GM12875 (cell line): Measurements from ENCODE around the gene SNAI1.
"Not testable (repeated sequence)": the region's sequence is repeated elsewhere in the genome, so short reads cannot be mapped to it uniquely, and the experiment has no call there.

ENCODE experiments used
- H3K4me3 ChIP-seq: one replicate; pipeline ENCODE4 v1.5.1; 2011; ENCODE audit warnings: low read depth, low read length, control low read depth
- CTCF ChIP-seq: IDR thresholded peaks from 2 replicates; pipeline ENCODE4 v1.5.1; 2011; ENCODE audit warnings: low read depth, mild to moderate bottlenecking, control low read depth, inconsistent platforms, low read length, moderate library complexity, borderline replicate concordance; ENCODE audit not compliant: insufficient read depth

Gene SNAI1

GRCh38 chr20:49987868-49988690 lies 5.3 kb downstream of the SNAI1 start:
- no peak overlapping the region for H3K4me3 ChIP-seq
- TF ChIP-seq CTCF: no peak

DNA sequence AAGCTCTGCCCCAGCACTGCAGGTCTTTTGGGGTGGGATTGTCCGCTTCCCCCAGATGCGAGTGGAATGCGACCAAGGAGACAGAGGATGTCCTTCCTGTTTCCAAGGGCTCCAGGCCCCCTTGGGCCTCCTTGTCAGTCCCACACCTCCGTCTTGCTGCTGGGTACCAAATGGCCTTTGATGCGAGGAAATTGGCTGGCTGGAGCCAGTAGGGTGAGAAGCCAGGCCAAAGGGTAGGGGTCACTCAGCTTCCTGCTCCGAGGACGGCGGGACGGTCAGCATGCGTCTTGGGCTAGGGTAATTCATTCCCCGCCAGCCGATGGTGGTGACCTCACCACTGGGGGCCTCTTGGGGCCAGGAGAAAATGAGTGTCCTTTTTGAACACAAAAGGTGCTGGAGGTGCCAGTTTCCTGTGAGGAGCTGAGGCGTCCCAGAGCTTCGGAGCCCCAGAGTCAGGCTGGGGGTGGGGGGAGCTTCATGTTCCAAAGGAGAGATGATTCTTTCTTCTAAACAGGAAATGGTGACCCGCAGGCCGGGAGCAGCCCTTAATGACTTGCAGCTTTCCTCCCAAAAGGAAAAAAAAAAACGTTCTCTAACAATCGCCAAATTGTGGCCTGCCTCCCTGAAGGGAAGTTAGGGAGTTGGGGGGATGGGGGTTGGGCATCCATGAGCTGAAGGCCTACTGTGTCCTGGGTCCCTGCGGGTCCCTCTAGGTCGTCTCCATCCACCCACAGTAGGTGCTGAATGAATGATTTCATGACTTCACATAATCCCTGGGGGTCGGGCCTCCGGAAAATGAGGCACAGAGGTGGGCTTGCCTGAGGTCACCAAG lies 6.7 kb downstream of the SNAI1 start:
- no peak overlapping the region for H3K4me3 ChIP-seq
- no peak for TF ChIP-seq CTCF

DNA sequence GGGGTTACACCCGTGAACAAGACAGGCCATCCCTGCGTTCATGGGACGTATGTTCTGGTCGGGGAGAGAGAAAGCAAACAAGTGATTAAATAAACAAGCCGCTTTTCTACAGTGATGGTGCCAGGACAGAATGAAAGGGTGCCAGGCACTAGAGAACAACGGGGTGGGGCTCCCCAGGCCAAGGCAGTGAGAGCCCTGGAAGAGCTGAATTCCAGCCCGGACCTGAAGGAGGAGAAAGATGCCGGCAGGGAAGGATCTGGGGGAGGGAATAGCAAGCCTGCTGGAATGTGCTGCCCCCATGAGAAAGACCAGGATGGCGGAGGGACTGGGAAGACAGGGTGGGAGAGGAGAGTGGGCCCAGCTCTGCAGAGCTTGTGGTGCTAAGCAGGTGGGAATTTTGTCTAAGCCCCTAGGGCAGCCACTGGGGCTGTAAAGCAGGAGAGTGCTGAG lies 7.5 kb downstream of the SNAI1 start:
- H3K4me3 ChIP-seq: no peak overlapping the region
- no peak for TF ChIP-seq CTCF

GRCh38 chr20:49993301-49993751 lies 10.5 kb downstream of the SNAI1 start:
- no peak overlapping the region for H3K4me3 ChIP-seq
- TF ChIP-seq CTCF: no peak

DNA sequence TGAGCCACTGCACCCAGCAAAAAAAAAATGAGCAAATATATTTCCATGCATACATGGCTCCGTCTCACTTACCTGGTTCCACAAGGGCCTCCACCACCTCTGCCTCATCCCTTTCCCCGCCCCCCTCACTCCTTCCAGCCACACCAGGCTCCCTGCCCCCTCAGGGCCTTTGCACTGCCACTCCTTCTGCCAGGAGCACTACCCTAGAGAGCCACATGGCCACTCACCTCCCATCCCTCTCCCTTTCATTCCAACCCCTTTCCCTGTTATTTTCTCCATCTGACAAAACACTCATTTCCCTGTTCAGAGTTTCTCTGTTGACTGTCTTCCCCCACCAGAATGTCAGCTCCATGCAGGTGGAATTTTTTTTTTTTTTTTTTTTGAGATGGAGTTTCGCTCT lies 12.8 kb downstream of the SNAI1 start:
- H3K4me3 ChIP-seq: no peak overlapping the region
- no peak for TF ChIP-seq CTCF

DNA sequence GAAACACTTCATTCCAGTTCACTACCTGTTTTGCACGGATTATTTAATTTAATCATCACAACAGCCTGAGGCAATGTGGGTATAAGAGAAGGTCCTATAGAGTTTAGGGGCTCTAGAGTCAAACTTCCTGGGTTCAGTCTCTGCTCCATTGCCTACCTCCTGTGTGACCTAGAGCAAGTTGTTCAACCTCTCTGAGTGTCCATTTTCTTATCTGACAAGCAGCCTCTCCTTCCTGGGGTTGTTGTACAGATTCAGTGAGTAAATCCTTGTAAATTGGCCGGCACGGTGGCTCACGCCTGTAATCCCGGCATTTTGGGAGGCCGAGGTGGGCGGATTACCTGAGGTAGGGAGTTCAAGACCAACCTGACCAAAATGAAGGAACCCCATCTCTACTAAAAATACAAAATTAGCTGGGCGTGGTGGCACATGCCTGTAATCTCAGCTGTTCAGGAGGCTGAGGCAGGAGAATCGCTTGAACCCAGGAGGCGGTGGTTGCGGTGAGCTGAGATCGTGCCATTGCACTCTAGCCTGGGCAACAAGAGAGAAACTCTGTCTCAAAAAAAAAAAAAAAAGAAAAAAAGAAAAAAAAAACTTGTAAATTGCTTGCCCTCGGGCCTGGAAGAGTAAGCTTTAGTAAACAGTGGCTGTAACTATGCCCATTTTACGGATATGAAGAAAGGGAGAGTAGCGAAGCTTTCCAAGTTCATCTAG lies 15.9 kb downstream of the SNAI1 start:
- not testable (repeated sequence) for H3K4me3 ChIP-seq

DNA sequence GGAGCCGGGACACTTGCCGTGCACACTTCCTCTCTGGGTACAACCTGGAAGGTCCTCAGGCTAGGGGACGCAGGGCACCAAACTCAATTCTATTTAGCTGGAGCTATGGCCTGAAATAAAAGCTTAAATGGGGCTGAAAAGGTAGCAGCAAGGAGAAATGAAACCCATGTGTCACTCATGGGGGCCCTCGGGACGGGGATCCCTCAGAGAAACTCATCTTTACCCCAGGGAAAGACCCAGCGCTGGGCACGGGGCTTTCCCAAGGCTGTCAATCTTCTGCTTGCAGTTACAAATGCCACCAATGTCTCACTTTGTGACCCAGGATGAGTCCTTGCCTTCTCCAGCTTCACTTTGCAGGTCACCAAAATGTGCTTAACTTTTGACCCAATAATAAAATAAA lies 16.5 kb downstream of the SNAI1 start:
- no peak overlapping the region for H3K4me3 ChIP-seq
- TF ChIP-seq CTCF: no peak

DNA sequence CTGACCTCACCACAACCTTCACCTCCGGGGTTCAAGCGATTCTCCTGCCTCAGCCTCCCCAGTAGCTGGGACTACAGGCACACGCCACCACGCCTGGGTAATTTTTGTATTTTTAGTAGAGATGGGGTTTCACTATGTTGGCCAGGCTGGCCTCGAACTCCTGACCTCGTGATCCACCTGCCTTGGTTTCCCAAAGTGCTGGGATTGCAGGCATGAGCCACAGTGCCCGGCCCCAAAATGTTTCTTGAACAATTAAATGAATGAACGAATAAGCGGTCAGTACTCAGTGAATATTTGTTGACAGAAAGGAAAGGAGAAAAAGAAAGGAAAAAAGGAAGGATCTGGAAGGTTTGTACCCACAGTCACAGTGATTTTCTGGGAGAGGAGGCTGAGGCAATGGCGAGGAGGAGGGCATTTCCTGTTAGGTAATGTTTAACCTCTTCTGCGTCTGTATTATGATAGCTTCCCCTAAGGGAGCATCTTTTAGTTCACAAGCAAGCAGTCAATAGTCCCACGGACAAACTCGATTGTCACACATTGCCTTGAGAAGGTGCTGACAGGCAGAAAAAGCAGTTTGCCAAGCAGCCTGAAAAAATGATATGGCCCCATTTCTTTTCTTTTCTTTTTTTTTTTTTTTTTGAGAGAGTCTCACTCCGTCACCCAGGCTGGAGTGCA lies 17.9 kb downstream of the SNAI1 start:
- H3K4me3 ChIP-seq: not testable (repeated sequence)
